ENCODE measurements around the gene ZNF664.

ZNF664 gene

DNA sequence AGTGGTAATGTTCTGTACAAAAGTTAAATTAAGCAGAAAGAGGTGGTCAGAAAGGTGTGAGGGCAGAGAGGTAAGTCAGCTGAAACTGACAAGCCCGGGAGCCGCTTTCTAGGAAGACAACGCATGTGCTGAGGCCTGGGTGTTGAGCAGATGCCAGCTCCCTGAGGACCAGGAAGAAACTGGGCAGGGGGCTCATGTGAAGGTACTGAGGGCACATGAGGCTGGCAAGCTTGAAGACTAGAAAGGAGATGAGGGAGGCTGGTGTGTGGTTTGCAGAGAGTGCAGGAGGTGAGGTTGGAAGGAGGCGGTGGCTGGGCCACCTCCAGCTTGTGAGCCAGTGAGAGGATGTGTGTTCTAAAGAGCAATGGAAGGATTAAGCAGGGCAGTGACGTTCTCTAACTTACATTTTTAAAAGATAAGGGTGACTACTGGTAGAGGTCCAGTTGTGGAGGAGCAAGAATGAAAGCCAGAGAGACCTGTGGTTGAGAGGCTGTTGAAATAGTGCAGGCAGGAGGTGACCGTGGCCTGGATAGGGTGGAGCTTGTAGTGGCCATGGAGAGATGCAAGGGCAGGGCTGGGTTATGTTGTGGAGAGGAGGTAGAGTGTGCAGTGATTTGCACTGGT lies 29.1 kb downstream of the ZNF664 start:
- H3K4me3 ChIP-seq, result no peak overlapping the region
- TF ChIP-seq CTCF (IDR thresholded peaks at IDR 0.05), result no peak
- DNase-seq (ENCODE audit: low spot score), result peak; percentile 17
- H3K27ac ChIP-seq, result no peak overlapping the region

- no peak for TF ChIP-seq CTCF (IDR thresholded peaks at IDR 0.05)
- no peak for DNase-seq (ENCODE audit: low spot score)
- no peak overlapping the region for H3K4me3 ChIP-seq
- no peak overlapping the region for H3K27ac ChIP-seq
These were observed 29.6 kb downstream of the ZNF664 start for GRCh38 chr12:124002654-124003053.

DNA sequence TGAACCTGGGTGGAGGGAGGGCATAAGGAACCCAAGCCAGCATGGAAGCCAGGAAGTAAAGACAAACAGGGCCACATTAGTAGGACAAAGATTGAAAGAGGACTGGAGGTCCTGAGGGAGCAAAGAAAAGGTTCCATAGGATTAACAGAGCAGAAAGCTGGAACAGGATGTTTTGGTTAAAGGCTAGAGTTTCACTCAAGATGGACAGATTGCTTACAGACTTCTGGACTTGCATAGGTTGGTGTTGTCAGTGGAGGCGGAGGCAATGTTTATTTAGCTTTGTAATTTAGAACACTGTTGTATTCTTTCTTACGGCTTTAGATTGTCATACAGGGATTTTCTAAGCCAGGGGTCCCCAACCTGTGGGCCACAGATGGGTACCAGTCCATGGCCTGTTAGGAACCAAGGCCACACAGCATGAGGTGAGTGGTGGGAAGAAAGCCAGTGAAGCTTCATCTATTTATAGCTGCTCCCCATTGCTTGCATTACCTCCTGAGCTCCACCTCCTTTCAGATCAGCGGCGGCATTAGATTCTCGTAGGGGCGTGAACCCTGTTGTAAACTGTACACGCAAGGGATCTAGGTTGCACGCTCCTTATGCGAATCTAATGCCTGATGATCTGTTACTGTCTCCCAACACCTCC lies 31.3 kb downstream of the ZNF664 start:
- no peak overlapping the region for H3K4me3 ChIP-seq
- H3K27ac ChIP-seq, result no peak overlapping the region
- peak; percentile 31 for DNase-seq (ENCODE audit: low spot score)
- no peak for TF ChIP-seq CTCF (IDR thresholded peaks at IDR 0.05)

DNA sequence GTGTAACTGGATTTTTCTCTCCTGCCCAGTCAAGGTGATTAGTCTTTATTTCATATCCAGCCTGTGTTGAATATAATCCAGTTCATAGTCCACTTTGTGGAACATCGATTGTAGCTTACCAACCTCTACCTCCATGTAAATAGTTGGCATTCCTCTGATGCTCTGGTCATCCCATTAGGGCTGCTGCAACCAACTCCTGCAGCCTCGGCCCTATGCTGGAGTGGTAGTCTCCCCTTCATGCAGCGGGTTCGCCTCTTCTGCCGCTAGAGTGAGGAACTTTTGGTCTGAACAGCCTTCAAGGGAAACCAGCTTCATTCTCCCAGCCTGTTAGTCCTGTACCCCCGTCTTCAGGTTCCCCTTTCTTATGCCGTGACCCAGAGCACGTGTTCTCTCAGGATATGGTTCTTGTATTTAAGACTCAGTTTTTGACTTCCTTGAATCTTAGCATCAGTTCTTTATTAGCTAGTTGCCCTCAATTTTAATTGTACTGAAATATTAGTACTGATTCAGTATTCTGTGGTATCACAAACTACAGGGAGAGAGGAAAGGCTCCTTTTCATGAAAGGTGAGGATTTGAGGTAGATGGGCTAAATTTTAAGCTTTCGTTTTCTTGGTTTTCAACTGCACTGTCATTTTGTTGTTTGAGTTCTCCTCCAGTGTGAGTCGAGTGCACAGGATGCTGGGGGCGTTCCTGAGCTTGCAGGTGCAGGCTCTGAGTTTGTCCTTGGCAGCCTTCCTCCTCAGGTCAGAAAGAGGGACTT lies 33.2 kb downstream of the ZNF664 start:
- TF ChIP-seq CTCF (IDR thresholded peaks at IDR 0.05), result no peak
- no peak overlapping the region for H3K4me3 ChIP-seq
- DNase-seq (ENCODE audit: low spot score), result peak; percentile 38
- H3K27ac ChIP-seq, result no peak overlapping the region

- no peak overlapping the region for H3K27ac ChIP-seq
- no peak overlapping the region for H3K4me3 ChIP-seq
- TF ChIP-seq CTCF (IDR thresholded peaks at IDR 0.05), result no peak
- DNase-seq (ENCODE audit: low spot score), result peak; percentile 58
These were observed 34.1 kb downstream of the ZNF664 start for GRCh38 chr12:124006846-124007713.

DNA sequence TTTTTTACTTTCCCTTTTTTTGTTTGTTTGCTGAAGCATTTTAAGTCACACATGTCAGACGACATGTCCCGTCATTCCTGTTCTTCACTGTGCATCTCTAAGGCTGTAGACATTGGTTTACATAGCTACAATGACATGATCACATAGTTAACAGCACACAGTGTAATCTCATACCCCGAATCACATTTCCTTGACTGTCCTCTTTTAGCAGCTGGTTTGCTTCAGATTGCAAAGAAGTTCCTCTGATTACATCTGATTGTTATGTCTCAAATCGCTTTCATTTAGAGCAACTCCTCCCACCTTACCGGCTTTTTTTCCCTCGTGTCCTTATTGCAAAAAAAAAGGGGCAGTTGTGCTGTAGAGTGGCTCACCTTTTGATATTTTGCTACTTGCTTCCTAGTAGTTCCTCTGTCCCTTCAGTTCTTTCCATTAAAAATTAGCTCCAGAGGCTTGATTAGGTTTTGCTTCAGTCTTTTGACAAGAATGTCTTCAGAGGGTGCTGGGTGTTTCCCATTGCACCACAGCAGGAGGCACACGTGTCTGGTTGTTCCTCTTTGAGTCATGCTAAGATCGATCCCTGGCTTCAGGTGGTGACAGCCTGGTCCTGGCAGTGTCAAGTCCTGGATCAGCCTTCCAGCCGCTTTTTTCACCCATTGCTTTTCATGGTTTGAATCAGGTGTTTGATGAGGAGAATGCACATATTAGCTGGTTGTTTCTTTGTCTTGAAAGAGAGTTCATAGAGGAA lies 35.0 kb downstream of the ZNF664 start:
- no peak overlapping the region for H3K4me3 ChIP-seq
- H3K27ac ChIP-seq, result no peak overlapping the region
- no peak for TF ChIP-seq CTCF (IDR thresholded peaks at IDR 0.05)
- DNase-seq (ENCODE audit: low spot score), result peak; percentile 71
